AG10803 (cell line): ENCODE data around the gene MIS12.

Source experiments
- DNase-seq: peaks from one replicate; pipeline ENCODE4 v3.0.0; 2010; ENCODE audit warnings: low read depth
- H3K4me3 ChIP-seq: 2 replicates; pipeline ENCODE4 v1.5.1; 2011; ENCODE audit warnings: mild to moderate bottlenecking, low read length, control low read depth
- CTCF ChIP-seq: conservative IDR thresholded peaks from 2 replicates; pipeline ENCODE4 v1.5.1; 2011; ENCODE audit warnings: mild to moderate bottlenecking, low read length, control low read depth, inconsistent platforms

MIS12 gene

DNA sequence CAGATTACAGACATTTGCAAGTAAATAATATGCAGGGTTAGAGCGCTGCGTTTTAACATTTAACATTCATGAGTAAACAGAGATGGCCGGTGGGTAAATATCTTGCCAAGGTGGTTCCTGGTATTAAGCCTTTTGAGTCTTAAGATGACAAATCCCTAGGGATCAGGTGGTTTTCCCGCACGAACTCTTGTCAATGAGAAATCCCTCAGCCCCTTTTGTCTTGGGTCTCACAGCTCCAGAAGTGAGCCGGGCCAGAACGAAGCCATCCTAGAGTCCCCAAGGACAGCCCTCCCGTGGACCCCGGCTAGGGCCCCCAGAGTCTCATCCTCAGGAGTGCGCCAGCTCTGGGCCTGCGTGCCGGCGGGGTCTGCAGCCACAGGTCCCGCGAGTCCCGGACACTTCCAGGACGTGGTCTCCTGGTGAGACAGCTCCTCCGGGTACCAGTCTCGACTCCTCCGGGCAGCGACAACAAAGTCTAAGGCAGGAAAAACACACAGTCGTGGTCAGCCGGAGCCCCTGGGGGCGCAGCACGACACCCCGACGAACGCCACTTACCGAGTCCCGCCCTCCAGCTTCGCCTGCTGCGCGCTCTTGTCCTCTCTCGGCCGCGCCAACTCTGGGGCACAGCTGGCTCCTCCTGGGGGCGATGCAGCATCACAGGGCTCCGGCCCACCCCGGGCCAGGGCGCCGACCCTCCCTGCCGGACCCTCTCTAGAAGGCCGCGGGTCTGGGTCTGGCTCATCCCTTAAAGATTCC lies 13.3 kb downstream of the MIS12 start:
- DNase-seq: no peak

GRCh38 chr17:5500247-5500588 lies 13.9 kb downstream of the MIS12 start:
- no peak for DNase-seq
- TF ChIP-seq CTCF: no peak
- peak overlapping the region; percentile 60 for H3K4me3 ChIP-seq

More for the DNA sequence above, 13.3 kb downstream of the MIS12 start:
- peak overlapping the region; percentile 60 for H3K4me3 ChIP-seq
- no peak for TF ChIP-seq CTCF

GRCh38 chr17:5500589-5501391 lies 14.4 kb downstream of the MIS12 start:
- peak; percentile 78 for DNase-seq

GRCh38 chr17:5501685-5502084 lies 15.3 kb downstream of the MIS12 start:
- DNase-seq: no peak
- H3K4me3 ChIP-seq: no peak overlapping the region
- no peak for TF ChIP-seq CTCF

More at GRCh38 chr17:5500589-5501391, 14.4 kb downstream of the MIS12 start:
- peak overlapping the region; percentile 60 for H3K4me3 ChIP-seq
- TF ChIP-seq CTCF: no peak

- TF ChIP-seq CTCF: no peak
- DNase-seq: no peak
- H3K4me3 ChIP-seq: no peak overlapping the region
Observed at GRCh38 chr17:5502552-5502951, 16.2 kb downstream of the MIS12 start.

GRCh38 chr17:5506307-5506706 lies 19.9 kb downstream of the MIS12 start:
- no peak overlapping the region for H3K4me3 ChIP-seq
- DNase-seq: no peak
- no peak for TF ChIP-seq CTCF

DNA sequence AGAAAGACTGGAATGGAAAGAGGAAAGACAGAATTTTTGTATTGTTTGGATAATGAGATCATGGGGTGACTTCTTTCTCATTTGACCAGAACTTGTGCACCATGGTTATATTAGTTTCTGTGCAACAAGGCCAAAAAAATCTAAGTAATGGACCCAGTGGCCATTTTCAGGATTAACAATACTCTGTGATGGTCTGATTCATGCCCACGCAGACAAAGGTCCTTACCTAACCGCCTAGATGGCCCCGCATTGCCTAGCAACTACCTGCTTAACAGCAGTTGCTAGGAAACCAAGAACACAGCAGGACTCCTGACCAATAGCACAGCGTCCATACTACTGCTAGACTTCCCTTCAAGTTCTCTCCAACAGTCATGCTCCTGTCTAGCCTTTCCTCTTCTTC lies 22.4 kb downstream of the MIS12 start:
- no peak overlapping the region for H3K4me3 ChIP-seq
- TF ChIP-seq CTCF: no peak
- DNase-seq: peak; percentile 50
